HepG2 (cell line): Measurements from ENCODE around the gene CD4. TPM values are rescaled to one million over a fixed set of nuclear protein-coding genes. Genes with fewer than 3 reads are reported as not detected.

ENCODE experiments used
- AGO2 ChIP-seq: fragments of 200-400 bp; formaldehyde crosslinking; optimal IDR thresholded peaks from 2 replicates; pipeline ENCODE3; 2017; ENCODE audit warnings: mild to moderate bottlenecking, low read depth, low read length, moderate library complexity
- ARID4A ChIP-seq: sonication (generic); formaldehyde crosslinking; IDR thresholded peaks from 2 replicates; pipeline ENCODE4 v1.5.0; 2020; ENCODE audit warnings: mild to moderate bottlenecking, missing genetic modification reagents, borderline replicate concordance
- CHD2 ChIP-seq: IDR thresholded peaks from 2 replicates; pipeline ENCODE4 v1.6.1; 2011; ENCODE audit warnings: low read depth, low read length, improper control_type of control experiment
- FOXK1 ChIP-seq: sonication (generic); formaldehyde crosslinking; IDR thresholded peaks from 2 replicates; pipeline ENCODE4 v1.4.0; 2020; ENCODE audit warnings: low read depth, missing genetic modification reagents, borderline replicate concordance
- HDAC1 ChIP-seq: sonication (generic); formaldehyde crosslinking; IDR thresholded peaks from 2 replicates; pipeline ENCODE4 v1.5.1; 2020; ENCODE audit warnings: mild to moderate bottlenecking, missing genetic modification reagents
- HOXD1 ChIP-seq: sonication (generic); formaldehyde crosslinking; IDR thresholded peaks from 2 replicates; pipeline ENCODE4 v1.5.0; 2020; ENCODE audit warnings: missing genetic modification reagents
- IRF9 ChIP-seq: sonication (generic); formaldehyde crosslinking; IDR thresholded peaks from 2 replicates; pipeline ENCODE4 v1.8.0; 2022; ENCODE audit warnings: missing genetic modification reagents, mild to moderate bottlenecking, borderline replicate concordance
- KAT2B ChIP-seq: fragments of 150-350 bp; IDR thresholded peaks from 2 replicates; pipeline ENCODE4 v1.6.1; 2014; ENCODE audit warnings: low read depth, low read length, borderline replicate concordance
- LCORL ChIP-seq, 2 experiments: fragments of 450-650 bp in 1 of 2; sonication (generic) in 1 of 2; formaldehyde crosslinking in 1 of 2; IDR thresholded peaks; 2 replicates each; pipeline versions ENCODE4 v1.5.0 to v1.6.1; 2017 to 2020; ENCODE audit warnings: antibody characterized with exemption in 1 of 2, missing genetic modification reagents in 1 of 2
- MEIS2 ChIP-seq: sonication (generic); formaldehyde crosslinking; IDR thresholded peaks from 2 replicates; pipeline ENCODE4 v1.9.0; 2021; ENCODE audit warnings: mild to moderate bottlenecking, missing genetic modification reagents
- SAFB2 ChIP-seq: sonication (generic); formaldehyde crosslinking; IDR thresholded peaks from 2 replicates; pipeline ENCODE4 v1.5.1; 2020; ENCODE audit warnings: missing genetic modification reagents, low read depth, mild to moderate bottlenecking, borderline replicate concordance
- SIN3A ChIP-seq: IDR thresholded peaks from 2 replicates; pipeline ENCODE4 v1.6.1; 2011; ENCODE audit warnings: low read depth, mild to moderate bottlenecking, control low read depth, low read length, borderline replicate concordance
- SMAD3 ChIP-seq: sonication (generic); formaldehyde crosslinking; IDR thresholded peaks from 2 replicates; pipeline ENCODE4 v1.4.0; 2020; ENCODE audit warnings: missing genetic modification reagents
- SNAPC2 ChIP-seq: sonication (generic); formaldehyde crosslinking; IDR thresholded peaks from 2 replicates; pipeline ENCODE4 v1.8.1; 2022; ENCODE audit warnings: mild to moderate bottlenecking, missing genetic modification reagents
- SP5 ChIP-seq: IDR thresholded peaks from 2 replicates; pipeline ENCODE4 v1.6.1; 2016; ENCODE audit warnings: low read depth, borderline replicate concordance
- ZNF501 ChIP-seq: sonication (generic); formaldehyde crosslinking; IDR thresholded peaks from 2 replicates; pipeline ENCODE4 v1.5.1; 2020; ENCODE audit warnings: mild to moderate bottlenecking, moderate library complexity, missing genetic modification reagents
- ZNF543 ChIP-seq: sonication (generic); formaldehyde crosslinking; IDR thresholded peaks from 2 replicates; pipeline ENCODE4 v1.4.0; 2020; ENCODE audit warnings: mild to moderate bottlenecking, missing genetic modification reagents
- ZNF562 ChIP-seq: sonication (generic); formaldehyde crosslinking; IDR thresholded peaks from 2 replicates; pipeline ENCODE4 v1.8.0; 2022; ENCODE audit warnings: missing genetic modification reagents, borderline replicate concordance
- ZNF768 ChIP-seq: sonication (generic); formaldehyde crosslinking; IDR thresholded peaks from 2 replicates; pipeline ENCODE4 v1.4.0; 2020; ENCODE audit warnings: missing genetic modification reagents
- polyA plus RNA-seq, 8 experiments: library from polyadenylated mRNA; depleted of rRNA in 3 of 8; stranded (reverse) in 7 of 8; unstranded in 1 of 8; fragments of >200 nt; fragmentation: Illumina TruSeq in 4 of 8; extraction: Trizol in 4 of 8; gene quantifications; 2 replicates each; pipeline versions ENCODE4 v1.2.1 to v1.2.3, GENCODE V29; 2011 to 2016; ENCODE audit warnings: low read depth in 4 of 8, missing spikeins in 1 of 8, mixed read lengths in 1 of 8; ENCODE audit not compliant: insufficient read depth in 1 of 8
- total RNA-seq, 5 experiments: library from RNA; depleted of rRNA; stranded (reverse); fragments of >200 nt; fragmentation: Illumina TruSeq; extraction: Trizol; gene quantifications; 2 replicates each; pipeline ENCODE4 v1.2.3, GENCODE V29; 2016; ENCODE audit warnings: low read depth in 1 of 5
- TF ChIP-seq, protein P1 (sequence below): sonication (generic); formaldehyde crosslinking; IDR thresholded peaks from 2 replicates; pipeline ENCODE4 v1.4.0; 2020; ENCODE audit warnings: missing genetic modification reagents
- TF ChIP-seq, protein P2 (sequence below): sonication (generic); formaldehyde crosslinking; IDR thresholded peaks from 2 replicates; pipeline ENCODE4 v1.4.0; 2020; ENCODE audit warnings: missing genetic modification reagents

Gene CD4
- total and polyA plus RNA-seq, 2 of the 13 experiments (the other 11 are each of a cell fraction or from before 2014, with no cell fraction given), result 0.07 to 0.95 TPM

DNA sequence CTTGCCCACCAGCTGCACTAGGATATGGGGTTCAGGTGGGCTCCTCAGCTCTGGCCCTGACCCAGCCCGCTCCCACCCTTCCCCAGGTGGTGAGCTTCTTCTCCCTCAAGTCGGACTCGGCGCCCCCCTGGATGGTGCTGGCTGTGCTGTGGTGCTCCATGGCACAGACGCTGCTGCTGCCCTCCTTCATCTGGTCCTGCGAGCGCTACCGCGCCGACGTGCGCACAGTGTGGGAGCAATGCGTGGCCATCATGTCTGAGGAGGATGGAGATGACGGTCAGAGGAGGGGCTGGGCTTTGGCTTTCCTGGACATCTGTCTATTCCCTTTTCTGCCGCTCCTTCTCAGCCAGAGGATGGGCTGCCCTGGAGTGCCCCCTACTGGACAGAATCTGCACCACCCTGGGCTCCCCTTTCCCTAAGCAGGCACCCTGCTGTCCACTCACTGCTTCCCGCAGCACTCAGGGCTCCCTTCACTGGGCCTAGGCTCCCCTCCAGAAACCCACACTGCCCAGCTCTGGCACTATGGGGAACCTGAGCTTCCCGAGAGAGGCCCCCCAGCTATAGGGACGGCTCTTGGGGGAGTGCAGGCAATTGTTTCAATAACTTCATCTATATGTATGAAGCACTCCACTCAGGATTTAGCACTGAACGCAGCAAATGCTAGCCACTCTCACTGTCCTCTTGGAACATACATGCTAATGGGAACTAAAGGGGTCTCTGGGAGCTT is 36.2 kb downstream of the CD4 start (continued):
- TF ChIP-seq ZNF543, result no peak
- no peak for TF ChIP-seq SP5 (CRISPR knock-in tag)
- TF ChIP-seq CHD2, result no peak
- TF ChIP-seq SNAPC2, result no peak
- TF ChIP-seq, protein P1, sequence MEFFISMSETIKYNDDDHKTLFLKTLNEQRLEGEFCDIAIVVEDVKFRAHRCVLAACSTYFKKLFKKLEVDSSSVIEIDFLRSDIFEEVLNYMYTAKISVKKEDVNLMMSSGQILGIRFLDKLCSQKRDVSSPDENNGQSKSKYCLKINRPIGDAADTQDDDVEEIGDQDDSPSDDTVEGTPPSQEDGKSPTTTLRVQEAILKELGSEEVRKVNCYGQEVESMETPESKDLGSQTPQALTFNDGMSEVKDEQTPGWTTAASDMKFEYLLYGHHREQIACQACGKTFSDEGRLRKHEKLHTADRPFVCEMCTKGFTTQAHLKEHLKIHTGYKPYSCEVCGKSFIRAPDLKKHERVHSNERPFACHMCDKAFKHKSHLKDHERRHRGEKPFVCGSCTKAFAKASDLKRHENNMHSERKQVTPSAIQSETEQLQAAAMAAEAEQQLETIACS, result no peak
- 0 out of 2 replicates have a peak, but pooled peaks have one; percentile 15 for TF ChIP-seq ZNF501
- no peak for TF ChIP-seq SMAD3 (CRISPR knock-in tag)
- peak; percentile 46; the same call in 1 of the 2 replicates for TF ChIP-seq SAFB2
- no peak for TF ChIP-seq HDAC1 (CRISPR knock-in tag)
- TF ChIP-seq FOXK1 (CRISPR knock-in tag), result peak; percentile 19; the same call in 1 of the 2 replicates
- TF ChIP-seq MEIS2 (CRISPR knock-in tag), result peak; percentile 19; the same call in 1 of the 2 replicates
- TF ChIP-seq IRF9 (CRISPR knock-in tag), result peak; percentile 30; the same call in 1 of the 2 replicates
- TF ChIP-seq AGO2, result peak; percentile 95
- no peak for TF ChIP-seq KAT2B
- peak; percentile 21; the same call in 1 of the 2 replicates for TF ChIP-seq ARID4A (CRISPR knock-in tag)
- no peak for TF ChIP-seq ZNF562 (CRISPR knock-in tag)
- no peak for TF ChIP-seq LCORL (IDR thresholded peaks at IDR 0.05)
- peak; percentile 66; the same call in 1 of the 2 replicates for TF ChIP-seq LCORL (CRISPR knock-in tag; IDR thresholded peaks at IDR 0.05)
- TF ChIP-seq SIN3A, result no peak
- TF ChIP-seq, protein P2, sequence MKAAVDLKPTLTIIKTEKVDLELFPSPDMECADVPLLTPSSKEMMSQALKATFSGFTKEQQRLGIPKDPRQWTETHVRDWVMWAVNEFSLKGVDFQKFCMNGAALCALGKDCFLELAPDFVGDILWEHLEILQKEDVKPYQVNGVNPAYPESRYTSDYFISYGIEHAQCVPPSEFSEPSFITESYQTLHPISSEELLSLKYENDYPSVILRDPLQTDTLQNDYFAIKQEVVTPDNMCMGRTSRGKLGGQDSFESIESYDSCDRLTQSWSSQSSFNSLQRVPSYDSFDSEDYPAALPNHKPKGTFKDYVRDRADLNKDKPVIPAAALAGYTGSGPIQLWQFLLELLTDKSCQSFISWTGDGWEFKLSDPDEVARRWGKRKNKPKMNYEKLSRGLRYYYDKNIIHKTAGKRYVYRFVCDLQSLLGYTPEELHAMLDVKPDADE (CRISPR knock-in tag), result no peak
- no peak for TF ChIP-seq HOXD1 (CRISPR knock-in tag)
- peak; percentile 28; the same call in 1 of the 2 replicates for TF ChIP-seq ZNF768 (CRISPR knock-in tag)
